CD4-positive, alpha-beta T cell treated with Interleukin-12 subunit alpha and Interleukin-12 subunit beta, for 1 hour (primary cell): ENCODE results near the gene CINP.

Experiments used
- DNase-seq: peaks from one replicate; pipeline ENCODE4 v3.0.0-alpha.2; 2020

Gene CINP

DNA sequence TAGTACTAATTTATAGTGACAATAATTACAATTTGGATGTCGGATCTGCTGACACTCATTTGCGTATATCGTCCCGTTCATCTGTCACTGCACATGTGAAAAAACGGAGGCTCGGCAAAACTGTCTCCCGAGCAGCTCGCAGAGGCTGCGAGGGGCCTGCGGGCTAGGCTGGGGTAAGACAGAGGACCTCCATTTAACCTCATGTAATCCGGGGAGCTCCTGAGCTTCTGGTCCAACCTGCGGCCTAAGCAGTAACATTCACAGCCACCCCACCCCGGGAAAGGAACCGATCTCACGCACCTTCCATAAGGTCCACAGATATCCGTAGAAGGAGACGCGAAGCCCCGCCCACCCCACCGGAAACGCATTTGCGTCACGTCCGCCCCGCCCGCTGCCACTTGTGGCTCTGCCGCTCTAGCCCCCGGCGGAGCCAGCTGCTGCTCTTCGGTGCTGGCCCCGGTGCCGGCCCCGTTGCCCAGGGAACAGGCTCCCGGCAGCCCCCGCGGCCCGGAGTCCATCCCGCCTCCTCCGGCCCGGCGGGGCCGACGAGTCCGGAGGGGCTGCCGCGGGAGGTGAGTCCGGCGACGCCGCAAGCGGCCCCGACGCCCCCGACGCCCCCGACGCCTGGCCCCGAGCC is at the start of gene CINP, which contains the start of gene TECPR2:
Gene CINP, minus strand, starts transcription at position 346 of the 637 bp plus-strand sequence. Its CDS starts 39 bp downstream, at position 307.
Gene TECPR2, plus strand, starts transcription at position 397 of the 637 bp plus-strand sequence. CDS start 13,781 bp downstream, outside the sequence.
- DNase-seq = peak; percentile 96

DNA sequence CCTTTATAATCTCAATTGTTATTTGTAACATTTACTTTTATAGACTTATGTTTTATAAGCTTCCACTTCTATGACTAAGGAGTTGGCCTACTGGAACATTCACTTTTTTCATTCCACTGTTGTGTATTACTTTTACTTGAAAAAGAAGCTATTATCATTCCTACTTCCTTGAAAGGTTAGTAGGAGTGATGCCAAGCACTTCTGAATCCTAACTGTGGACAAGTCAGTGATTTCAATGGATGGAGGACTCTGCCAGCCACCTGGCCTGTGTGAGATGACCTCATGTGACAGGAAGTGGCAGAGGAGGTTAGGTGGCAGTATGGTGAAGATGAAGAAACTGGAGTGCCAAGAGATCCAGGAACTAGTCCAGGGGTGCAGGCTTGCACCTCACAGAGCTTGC is 46.0 kb upstream of the CINP start:
- DNase-seq = no peak

DNA sequence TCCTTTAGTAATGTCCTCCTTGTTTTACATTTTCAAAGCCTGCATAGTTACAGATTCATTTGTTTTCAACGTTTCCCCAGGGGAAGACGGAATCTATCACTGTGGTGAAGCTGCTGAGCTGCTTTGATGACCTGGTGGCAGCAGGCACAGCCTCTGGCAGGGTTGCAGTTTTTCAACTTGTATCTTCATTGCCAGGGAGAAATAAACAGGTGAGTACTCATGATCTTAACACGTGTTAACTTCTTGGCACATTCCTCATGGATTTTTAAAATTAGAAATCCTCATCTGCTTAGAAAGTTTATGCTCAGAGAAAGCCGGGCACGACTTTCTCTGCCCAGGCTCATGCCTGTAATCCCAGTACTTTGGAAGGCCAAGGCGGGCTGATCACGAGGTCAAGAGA is 44.6 kb upstream of the CINP start:
- DNase-seq = no peak

DNA sequence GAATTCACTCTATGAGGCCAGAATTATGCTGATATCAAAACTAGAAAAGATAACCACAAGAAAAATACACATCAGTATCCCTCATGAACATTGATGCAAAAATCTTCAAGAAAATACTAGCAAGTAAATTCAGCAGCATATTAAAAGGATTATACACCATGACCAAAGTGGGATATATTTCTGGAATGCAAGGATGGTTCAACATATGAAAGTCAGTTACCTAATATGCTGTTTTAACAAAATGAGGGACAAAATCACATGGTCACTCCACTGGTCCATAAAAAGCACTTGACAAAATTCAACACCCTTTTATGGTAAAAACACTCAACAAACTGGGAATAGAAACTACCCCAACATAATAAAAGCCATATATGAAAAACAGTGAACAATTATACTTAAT is 40.3 kb upstream of the CINP start:
- no peak for DNase-seq

DNA sequence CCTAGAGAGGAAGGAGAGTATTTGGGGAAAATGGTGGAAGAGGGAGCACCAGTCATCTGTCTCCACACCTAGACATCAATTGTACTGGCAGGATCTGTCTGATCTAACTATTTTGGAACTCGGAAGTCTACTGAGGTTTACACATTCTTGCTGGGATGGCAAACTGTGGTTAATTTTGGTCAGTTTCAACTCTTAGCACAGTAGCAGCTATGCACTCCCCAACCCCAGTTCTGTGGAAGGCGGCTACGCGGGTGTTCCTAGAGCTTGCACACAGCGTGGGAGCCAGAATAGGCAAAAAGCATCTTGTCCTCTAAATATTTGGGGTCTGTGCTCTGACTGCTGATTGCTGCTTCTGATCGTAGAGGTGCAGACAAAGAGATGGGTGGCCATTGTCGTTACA is 33.8 kb upstream of the CINP start:
- no peak for DNase-seq

DNA sequence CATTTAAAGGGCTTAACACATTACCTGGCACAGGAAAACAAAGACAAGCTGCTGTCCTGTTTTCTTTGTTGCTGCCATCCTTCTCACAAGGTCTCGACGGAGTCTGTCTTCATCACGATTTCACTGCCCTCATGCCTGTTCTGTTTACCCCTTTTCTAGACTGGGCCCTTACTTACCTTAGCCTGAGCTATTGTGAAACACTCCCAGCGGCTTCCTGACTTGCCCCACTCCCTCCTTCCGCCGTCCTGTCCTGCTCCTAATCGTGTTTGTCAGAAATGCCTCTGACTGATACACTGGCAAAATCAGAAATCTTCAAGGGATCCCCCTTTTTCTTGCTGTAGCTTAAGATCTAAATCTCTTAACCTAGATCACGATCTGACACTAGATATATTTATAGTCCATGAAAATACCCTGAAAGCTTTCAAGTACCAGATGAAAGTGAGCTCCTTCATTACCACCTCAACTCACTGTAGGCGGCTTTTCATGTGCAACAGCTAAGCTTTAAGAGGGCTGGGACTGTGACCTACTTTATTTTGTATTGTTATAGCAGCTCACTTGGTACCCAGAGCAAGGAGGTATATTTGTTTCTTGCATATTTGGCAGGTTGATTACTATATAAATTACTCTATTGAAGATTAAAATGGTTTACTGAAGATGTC is 32.2 kb upstream of the CINP start:
- DNase-seq = no peak

DNA sequence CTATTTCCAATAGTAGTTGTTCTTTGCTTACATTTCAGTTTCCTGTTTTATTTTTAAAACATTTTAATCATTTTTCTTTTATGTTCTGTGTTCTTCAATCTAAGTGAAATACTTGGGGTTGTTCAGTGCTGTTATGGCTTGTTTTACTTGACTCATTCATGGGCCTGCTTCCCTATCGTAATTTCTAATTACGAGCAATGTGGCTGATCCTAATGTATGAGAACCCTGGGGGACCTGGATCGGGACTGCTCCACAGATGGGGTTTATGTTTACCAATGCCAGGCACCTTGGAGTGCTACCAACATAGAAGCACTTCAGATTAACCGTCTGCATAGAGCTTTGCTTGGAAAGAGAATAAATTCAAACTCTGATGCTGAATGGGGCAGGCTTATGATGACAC is 29.8 kb upstream of the CINP start:
- DNase-seq = no peak

DNA sequence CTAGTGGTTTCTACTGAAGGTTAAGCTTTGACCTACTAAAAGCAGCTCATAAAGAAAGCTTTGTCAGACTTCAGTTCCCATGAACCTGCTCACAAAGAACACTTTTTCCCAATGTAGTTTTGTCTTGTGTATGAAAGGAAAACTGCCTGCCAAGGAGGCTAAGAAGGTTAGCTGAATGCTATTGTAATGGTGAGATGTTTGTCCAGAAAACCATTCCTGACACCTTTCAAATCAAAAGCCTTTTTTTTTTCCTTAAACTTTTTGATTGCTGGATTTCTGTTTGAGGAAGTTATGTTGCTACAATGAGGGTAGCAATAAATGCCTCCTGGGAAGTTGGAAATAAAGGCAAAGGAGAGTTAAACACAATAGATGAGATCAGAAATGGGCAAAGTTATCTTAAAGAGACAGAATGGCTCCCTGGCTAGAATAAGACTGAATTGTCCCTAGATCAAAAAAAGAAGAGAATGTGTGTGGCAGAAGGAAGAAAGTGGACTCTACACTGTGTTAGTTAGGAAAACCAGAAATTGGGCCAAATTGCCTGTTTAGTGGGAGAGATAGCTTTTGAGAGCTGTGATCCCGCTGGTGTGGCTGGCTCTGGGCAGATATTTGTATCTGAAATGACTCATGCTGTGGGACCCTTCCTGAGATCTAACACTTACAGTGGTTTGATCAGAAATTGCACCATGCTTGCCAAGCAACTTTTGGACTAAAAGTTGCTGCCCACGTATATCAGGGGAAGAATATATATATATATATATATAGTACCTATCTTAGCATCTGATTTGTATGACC is 27.6 kb upstream of the CINP start:
- no peak for DNase-seq

DNA sequence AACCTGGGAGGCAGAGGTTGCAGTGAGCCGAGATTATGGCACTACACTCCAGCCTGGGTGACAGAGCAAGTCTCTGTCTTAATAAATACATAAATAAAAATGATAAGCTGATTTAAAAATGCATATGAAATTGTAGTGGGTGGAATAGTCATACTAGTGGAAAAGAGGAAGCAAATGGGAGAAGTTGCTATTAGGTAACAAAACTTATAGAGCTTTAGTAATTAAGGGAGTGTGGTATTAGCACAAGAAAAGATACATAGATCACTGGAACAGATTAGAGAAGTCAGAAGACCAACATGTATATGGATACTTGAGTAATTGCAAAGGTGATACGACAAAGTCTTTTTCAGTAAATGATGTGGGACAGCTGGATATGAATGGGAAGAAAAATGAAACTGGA is 26.6 kb upstream of the CINP start:
- DNase-seq = no peak

DNA sequence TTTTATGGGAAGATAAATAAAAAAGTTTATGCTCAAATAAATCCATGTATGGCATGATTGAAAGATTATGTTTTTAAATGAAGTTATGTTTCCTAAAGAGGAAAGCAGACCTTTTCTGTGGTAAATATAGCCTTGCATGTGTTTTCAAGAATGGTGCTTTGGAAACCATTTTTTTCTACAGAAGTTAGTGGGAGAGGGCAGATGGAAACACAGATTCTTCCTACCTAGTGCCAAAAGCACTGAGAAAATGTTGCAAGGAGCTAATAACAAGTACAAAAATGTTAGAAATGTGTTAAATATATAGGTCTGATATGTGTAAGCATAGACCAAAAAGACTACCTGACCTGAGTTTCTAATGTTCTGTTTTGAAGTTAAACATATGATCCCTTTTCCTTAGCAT is 24.4 kb upstream of the CINP start:
- DNase-seq = no peak

DNA sequence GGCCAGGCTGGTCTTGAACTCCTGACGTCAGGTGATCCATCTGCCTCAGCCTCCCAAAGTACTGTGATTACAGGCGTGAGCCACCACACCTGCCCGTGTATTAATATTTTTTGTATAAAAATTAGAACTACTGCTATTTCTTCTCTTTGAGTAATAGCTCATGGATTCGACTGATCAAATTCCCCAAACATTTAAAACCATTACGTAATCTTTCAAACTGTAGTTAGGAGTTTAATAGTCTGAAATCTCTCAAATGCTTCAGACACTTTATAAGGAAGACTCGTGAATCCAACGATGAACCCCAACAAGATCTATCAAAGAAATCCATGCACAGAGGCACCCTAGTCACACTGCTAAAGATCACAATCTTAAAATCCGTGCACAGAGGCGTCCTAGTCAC is 16.1 kb upstream of the CINP start:
- no peak for DNase-seq

DNA sequence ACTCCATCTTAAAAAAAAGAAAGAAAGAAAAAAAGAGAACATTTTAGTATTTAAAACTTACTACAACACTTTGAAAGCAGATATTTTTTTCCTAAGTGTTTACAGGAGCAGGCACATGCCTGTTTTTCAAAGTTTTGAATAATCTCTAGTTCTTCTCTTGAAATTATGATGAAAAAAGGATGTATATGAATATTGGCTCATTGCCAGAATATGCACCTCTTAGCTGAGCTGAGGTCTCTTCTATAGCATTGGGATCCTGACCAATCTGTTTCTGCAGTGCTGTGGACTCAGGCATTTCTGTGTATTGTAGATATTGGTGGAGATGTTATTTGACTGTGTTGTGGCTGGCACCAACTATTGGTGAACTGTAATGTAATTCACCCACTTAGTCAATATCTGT is 15.0 kb upstream of the CINP start:
- DNase-seq = no peak

DNA sequence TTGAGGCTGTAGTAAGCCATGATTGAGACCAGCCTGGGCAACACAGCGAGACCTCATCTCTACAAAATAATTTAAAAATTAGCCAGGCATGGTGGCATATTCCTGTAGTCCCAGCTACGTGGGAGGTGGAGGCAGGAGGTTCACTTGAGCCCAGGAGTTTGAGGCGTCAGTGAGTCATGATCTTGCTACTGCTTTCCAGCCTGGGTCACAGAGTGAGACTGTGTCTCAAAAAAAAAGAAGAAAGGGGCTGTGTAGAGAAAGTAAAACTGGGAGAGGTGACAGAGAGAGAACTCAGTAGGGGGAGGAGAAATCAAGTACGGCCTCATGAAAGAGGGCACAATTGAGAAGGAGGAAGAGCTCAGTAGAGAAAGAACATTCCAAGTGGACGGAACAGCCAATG is 12.4 kb upstream of the CINP start:
- DNase-seq = no peak

DNA sequence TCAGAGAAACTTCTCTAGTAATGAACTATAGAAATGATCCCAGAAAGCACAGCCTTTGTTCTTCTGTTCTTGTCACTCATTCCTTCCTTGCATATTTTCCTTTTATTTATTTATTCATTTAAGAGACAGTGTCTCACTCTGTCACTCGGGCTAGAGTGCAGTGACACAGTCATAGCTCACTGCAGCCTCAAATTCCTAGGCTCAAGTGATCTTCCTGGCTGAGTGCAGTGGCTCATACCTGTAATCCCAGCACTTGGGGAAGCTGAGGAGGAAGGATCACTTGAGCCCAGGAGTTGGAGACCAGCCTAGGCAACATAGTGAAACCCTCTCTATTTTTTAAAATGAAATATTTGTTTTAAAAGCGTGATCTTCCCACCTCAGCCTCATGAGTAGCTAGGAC is 11.6 kb upstream of the CINP start:
- DNase-seq = no peak

DNA sequence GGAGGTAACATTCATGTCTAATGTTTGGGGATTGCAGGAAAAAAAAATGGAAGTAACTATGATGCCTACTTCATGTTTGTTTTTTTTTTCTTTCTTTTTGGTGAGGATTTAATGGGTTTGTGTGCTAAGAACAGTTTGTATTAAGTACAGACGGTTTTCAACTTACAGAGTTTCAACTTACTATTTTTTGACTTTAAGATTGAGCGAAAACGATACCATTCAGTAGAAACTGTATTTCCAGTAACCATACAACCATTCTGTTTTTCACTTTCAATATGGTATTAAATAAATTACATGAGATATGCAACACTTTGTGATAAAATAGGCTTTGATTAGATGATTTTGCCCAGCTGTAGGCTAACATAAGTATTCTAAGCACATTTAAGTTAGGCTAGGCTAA is 10.4 kb upstream of the CINP start:
- no peak for DNase-seq

DNA sequence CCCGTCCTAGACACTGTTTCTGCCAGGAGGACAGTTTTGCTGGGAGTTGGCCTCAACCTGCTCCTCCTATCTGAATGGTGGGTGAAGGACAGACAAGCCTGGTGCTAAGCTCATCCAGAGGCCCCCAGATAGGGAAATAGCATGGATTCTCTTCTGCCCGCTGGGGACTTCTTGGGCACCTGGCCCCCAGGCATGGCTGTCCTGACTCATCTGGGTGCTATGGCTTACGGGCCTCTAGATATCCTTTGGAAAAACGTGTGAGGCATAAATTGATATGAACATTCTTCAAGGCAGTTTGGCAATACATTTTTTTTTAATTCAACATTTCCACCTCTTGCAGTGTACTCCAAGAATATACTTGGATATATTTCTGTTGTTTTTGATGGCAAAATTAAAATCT is 8.7 kb upstream of the CINP start:
- DNase-seq = no peak

DNA sequence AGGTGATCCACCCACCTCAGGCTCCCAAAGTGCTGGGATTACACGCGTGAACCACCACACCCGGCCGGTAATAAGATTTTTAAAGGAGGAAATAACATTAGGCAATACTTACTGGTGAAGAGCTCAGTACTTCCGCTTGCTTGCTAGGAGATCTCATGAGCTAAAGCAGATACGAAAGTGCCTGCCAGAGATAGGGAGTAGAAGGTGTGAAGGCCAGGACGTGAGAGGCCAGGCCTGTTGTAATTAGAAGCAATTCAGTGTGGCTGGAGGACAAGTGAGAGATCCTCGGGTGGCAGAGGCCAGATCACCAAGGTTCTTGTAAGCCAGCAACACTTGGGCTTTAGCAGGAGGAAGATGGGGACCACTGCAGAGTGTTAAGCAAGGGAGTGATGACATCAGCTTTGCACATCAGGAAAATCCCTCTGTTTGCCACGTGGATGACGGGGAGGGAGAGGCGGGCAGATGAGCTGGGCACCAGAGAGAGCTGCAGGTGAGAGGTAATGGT is 7.7 kb upstream of the CINP start:
- peak; percentile 7 for DNase-seq

DNA sequence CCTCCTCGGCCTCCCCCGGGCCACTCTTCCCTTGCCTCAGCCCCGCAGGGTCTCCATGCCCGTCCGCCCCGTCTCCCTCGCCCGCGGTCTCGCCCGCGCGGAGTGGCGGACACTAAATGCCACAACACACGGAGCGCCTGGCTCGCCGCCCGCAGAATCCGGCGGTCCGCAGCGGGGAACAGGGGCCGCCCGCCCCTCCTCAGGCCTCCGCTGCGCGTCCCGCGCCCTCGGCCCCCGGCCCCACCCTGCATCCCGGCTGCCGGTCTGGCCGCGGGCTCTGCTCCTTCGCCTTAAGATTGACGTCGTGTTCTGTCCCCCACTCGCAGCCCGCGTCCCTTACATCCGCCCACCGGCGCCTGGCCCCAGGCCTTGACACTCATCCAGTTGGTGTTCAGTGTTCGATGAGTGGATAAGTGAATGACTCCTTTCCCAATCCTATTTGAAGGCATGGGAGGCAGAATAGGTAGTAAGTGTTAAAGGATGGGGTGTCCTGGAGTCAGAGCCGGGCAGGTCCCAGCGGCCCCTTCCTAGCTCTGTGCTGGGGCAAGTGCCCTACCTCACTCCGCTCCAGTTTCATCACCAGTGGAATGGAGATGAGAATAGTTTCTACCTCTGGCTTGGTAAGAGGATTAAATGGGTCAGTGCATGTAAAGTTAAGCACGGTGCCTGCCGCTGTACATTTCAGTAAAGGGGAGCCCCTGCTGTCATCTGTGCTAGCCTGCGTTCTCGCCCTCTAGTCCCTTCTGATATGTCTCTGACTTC is 673 bp upstream of the CINP start:
- DNase-seq = peak; percentile 23

DNA sequence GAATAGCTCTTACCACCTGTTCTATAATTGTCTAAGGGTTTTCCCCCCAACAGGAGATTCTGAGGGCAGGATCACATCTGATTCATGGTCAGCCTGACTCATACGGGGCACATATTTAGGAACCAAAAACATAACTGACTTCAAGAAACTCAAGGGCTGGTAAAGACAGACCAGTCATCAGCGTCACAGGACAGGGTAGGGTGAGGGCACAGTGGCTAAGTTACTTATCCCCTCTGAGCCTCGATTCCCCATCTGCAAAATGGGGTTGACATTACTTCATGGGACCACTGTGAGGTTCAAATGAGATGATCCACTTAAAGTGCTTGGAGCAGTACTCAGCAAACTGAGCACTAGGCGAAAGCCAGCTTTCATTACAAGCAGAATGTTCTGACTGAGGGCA is 606 bp downstream of the CINP start:
- DNase-seq = peak; percentile 16

DNA sequence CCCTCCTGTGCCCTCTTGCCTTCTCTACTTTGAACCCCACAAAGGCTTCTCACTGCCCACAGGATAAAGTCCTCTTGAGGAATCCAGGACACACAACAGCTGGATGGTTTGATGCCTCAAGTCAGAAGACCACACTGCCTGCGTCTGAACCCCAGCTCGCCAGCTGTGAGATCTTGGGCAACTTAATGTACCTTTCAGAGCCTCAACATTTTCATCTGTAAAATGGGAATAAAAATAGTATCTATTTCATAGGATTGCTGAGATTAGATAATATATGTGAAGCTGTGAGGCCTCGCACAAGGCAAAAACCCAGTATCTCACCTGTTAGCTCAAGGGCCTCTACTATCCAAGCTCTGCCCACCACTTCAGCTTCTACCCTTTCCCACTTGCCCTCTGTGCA is 2.3 kb downstream of the CINP start:
- no peak for DNase-seq

DNA sequence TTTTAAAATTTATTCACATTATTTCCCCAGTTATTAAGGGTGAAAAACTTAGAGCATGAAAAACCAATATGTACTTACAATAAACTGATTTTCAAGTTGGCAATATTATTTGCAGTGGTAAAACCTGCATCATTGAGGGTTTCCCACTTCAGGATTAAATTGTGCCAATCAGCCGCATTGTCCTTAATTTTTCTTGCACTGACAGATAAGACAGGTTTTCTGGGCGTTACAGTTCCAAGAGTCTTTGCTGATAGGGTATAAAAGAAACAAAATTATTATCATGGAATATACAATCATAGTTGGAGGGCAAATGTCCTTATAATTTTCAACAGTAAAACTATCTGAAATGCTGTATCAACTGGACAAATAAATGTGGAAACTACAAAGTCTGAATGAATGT is 3.3 kb downstream of the CINP start:
- DNase-seq = no peak

DNA sequence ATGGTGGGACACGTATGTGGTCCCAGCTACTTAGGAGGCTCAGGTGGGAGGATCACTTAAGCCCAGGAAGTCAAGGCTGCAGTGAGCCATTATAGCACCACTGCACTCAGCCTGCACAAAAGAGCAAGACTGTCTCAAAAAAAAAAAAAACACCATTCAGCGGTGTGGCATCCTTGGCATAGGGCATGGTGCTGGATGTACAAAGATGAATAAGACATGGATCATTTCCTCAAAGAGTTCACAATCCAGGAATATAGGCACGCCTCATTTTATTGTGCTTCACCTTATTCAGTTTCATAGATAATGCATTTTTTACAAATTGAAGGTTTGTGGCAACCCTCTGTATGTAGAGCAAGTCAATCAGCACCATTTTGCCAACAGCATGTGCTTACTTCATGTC is 6.4 kb downstream of the CINP start:
- no peak for DNase-seq

DNA sequence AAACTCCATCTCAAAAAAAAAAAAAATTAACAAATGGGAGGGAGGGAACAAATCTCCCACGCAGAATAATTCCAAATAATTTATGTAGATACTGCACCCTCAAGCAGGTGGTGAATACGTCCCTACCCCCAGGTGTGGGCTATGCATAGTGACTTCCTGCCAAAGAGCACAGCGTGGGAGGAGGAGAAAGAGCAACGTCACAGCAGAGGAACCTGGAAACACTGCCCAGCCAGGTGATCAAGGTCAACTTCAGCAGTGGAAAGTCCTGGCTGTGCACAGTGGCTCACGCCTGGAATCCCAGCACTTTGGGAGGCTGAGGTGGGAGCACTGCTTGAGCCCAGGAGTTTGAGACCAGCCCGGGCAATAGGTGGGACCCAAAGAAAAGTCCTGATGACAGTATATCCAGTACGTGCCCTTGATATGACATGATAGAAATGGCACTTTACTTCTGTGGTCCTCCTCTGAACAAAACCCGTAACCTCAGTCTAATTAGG is 9.5 kb downstream of the CINP start:
- DNase-seq = no peak
